ENCODE measurements around the gene FIGNL2.

DNA sequence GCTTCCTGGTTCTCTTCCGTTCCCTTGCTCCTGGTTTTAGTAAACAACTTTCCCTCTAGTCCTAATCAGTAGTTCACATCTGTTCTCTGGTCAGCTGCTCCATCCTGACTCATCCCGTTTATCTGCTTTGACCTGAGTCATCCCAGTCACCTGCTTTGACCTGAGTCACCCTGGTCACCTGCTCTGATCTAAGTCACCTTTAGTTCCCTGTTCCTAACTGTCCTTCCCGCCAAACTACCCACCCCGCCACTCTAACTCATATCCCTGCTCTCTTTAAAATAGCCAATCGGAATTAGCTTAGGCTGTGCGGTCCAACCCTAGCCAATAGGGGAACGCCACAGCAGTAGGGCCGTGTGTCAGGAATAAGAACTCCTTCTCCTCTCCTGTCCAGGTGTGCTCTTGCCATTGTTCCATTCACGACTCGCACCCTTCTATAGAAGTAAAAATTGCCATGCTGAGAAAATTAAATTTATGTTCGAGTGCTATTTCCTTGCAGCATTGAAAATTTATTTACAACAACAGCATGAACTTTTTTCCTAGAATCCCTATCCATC is 36.2 kb upstream of the FIGNL2 start:
- TF ChIP-seq CTCF (conservative IDR thresholded peaks at IDR 0.05; ENCODE audit: low read depth in 2 of 2) (no peak), EZH2 (IDR thresholded peaks at IDR 0.05; ENCODE audit: low read depth, unreplicated experiment) (no peak), JUNB (IDR thresholded peaks at IDR 0.05; ENCODE audit: unreplicated experiment) (no peak), CREB1 (CRISPR knock-in tag; IDR thresholded peaks at IDR 0.05; ENCODE audit: low read depth) (no peak), EZH2phosphoT487 (IDR thresholded peaks at IDR 0.05; ENCODE audit: unreplicated experiment) (no peak), POLR2AphosphoS5 (IDR thresholded peaks at IDR 0.05; ENCODE audit: low read depth) (no peak), STAT1 (IDR thresholded peaks at IDR 0.05; ENCODE audit: unreplicated experiment) (no peak), ZNF331 (CRISPR knock-in tag; IDR thresholded peaks at IDR 0.05; ENCODE audit: low read depth) (no peak)
- TF ChIP-seq, protein P1, sequence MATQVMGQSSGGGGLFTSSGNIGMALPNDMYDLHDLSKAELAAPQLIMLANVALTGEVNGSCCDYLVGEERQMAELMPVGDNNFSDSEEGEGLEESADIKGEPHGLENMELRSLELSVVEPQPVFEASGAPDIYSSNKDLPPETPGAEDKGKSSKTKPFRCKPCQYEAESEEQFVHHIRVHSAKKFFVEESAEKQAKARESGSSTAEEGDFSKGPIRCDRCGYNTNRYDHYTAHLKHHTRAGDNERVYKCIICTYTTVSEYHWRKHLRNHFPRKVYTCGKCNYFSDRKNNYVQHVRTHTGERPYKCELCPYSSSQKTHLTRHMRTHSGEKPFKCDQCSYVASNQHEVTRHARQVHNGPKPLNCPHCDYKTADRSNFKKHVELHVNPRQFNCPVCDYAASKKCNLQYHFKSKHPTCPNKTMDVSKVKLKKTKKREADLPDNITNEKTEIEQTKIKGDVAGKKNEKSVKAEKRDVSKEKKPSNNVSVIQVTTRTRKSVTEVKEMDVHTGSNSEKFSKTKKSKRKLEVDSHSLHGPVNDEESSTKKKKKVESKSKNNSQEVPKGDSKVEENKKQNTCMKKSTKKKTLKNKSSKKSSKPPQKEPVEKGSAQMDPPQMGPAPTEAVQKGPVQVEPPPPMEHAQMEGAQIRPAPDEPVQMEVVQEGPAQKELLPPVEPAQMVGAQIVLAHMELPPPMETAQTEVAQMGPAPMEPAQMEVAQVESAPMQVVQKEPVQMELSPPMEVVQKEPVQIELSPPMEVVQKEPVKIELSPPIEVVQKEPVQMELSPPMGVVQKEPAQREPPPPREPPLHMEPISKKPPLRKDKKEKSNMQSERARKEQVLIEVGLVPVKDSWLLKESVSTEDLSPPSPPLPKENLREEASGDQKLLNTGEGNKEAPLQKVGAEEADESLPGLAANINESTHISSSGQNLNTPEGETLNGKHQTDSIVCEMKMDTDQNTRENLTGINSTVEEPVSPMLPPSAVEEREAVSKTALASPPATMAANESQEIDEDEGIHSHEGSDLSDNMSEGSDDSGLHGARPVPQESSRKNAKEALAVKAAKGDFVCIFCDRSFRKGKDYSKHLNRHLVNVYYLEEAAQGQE (IDR thresholded peaks at IDR 0.05; ENCODE audit: unreplicated experiment), result no peak
